Glutamatergic neuron (in vitro differentiated cells): ENCODE data around the gene ENDOV. TPM values are rescaled to one million over a fixed set of nuclear protein-coding genes. Genes with fewer than 3 reads are reported as not detected.
A peak's percentile ranks its signal among the peaks of the same experiment; 100 is the strongest.

Experiments used
- DNase-seq: peaks from one replicate; pipeline ENCODE4 v3.0.0; 2022
- H3K27ac Mint-ChIP-seq: one replicate; pipeline ENCODE4 v1.8.0; 2020; ENCODE audit warnings: mild to moderate bottlenecking, mixed read lengths, inconsistent platforms; ENCODE audit not compliant: unreplicated experiment
- H3K27me3 Mint-ChIP-seq: one replicate; pipeline ENCODE4 v1.8.0; 2020; ENCODE audit warnings: mild to moderate bottlenecking, moderate library complexity, mixed read lengths, inconsistent platforms; ENCODE audit not compliant: unreplicated experiment
- H3K36me3 Mint-ChIP-seq: one replicate; pipeline ENCODE4 v1.8.0; 2020; ENCODE audit warnings: mild to moderate bottlenecking, mixed read lengths, inconsistent platforms; ENCODE audit not compliant: unreplicated experiment
- H3K4me1 Mint-ChIP-seq: one replicate; pipeline ENCODE4 v1.8.0; 2020; ENCODE audit warnings: mild to moderate bottlenecking, low read depth, mixed read lengths, inconsistent platforms; ENCODE audit not compliant: unreplicated experiment
- H3K4me3 Mint-ChIP-seq: one replicate; pipeline ENCODE4 v1.8.0; 2020; ENCODE audit warnings: mild to moderate bottlenecking, mixed read lengths, inconsistent platforms; ENCODE audit not compliant: unreplicated experiment
- H3K9me3 Mint-ChIP-seq: one replicate; pipeline ENCODE4 v1.8.0; 2020; ENCODE audit warnings: mild to moderate bottlenecking, moderate library complexity, mixed read lengths, inconsistent platforms; ENCODE audit not compliant: unreplicated experiment
- total RNA-seq: library from RNA; stranded (reverse); fragmentation: NEBNext Ultra II Directional; extraction: Animal tissue kit (Norgen Biotek cat#: 25700); gene quantifications from one replicate; pipeline ENCODE4 v1.2.1, GENCODE V29; 2021; ENCODE audit not compliant: unreplicated experiment
- TF ChIP-seq, protein P1 (sequence below): fragments of 200-600 bp; sonication (generic); IDR thresholded peaks from one replicate; pipeline ENCODE4 v1.5.0; 2021; ENCODE audit not compliant: partially characterized antibody, unreplicated experiment

ENDOV gene
- total RNA-seq, 1 donor from 2014 or later: 42.1 TPM

DNA sequence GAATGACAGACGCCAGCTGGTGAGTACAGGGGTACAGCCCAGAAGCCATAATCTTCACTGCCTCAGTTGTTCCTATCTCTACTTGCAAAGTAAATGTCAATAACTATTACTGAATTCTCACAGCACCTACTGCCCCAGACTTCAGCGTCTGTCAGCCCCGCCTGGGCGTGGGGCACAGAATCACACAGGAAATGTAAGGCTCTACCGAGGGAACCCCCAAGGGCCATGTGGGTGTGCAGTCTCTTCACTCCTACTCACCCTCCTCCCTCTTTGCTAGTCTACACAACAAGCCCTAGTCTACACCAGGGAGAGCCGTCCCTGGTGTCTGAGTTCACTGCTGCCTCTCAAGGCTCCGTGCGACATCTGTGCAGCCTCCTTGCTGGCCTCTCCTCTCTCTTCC lies 57.0 kb downstream of the ENDOV start:
- peaks cover 27% of the 10 kb centered on the region for H3K27me3 Mint-ChIP-seq
- H3K36me3 Mint-ChIP-seq: peaks cover 5% of the 10 kb centered on the region
- no peak overlapping the region for H3K4me3 Mint-ChIP-seq
- H3K4me1 Mint-ChIP-seq: peaks cover 33% of the 10 kb centered on the region
- no peak for DNase-seq
- H3K9me3 Mint-ChIP-seq: peaks cover 9% of the 10 kb centered on the region
- H3K27ac Mint-ChIP-seq: peak overlapping the region; percentile 59
- TF ChIP-seq, protein P1, sequence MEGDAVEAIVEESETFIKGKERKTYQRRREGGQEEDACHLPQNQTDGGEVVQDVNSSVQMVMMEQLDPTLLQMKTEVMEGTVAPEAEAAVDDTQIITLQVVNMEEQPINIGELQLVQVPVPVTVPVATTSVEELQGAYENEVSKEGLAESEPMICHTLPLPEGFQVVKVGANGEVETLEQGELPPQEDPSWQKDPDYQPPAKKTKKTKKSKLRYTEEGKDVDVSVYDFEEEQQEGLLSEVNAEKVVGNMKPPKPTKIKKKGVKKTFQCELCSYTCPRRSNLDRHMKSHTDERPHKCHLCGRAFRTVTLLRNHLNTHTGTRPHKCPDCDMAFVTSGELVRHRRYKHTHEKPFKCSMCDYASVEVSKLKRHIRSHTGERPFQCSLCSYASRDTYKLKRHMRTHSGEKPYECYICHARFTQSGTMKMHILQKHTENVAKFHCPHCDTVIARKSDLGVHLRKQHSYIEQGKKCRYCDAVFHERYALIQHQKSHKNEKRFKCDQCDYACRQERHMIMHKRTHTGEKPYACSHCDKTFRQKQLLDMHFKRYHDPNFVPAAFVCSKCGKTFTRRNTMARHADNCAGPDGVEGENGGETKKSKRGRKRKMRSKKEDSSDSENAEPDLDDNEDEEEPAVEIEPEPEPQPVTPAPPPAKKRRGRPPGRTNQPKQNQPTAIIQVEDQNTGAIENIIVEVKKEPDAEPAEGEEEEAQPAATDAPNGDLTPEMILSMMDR: no peak

DNA sequence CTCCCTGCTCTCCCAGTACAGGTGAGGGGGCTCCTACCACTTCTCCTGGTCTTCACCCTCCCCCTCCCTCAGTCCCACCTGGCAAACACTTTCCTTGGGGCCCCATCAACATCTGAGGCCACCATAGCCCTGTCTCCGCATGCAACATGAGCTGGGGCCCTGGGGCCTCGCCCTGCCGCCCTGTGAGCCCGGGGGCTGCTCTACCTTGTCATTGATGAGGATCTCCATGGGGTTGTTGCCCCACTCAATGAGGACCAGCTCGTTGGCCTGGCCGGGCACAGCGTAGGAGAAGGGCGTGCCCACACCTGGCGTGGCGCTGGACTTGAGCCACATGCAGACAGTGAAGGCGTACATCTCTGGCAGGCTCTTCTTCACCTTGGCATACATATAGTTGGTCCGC lies 58.0 kb downstream of the ENDOV start:
- no peak for DNase-seq
- H3K4me3 Mint-ChIP-seq: no peak overlapping the region
- peaks cover 5% of the 10 kb centered on the region for H3K36me3 Mint-ChIP-seq
- TF ChIP-seq, protein P1: no peak
- no peak overlapping the region for H3K27ac Mint-ChIP-seq
- H3K4me1 Mint-ChIP-seq: peaks cover 27% of the 10 kb centered on the region
- H3K9me3 Mint-ChIP-seq: peaks cover 9% of the 10 kb centered on the region
- peaks cover 27% of the 10 kb centered on the region for H3K27me3 Mint-ChIP-seq

DNA sequence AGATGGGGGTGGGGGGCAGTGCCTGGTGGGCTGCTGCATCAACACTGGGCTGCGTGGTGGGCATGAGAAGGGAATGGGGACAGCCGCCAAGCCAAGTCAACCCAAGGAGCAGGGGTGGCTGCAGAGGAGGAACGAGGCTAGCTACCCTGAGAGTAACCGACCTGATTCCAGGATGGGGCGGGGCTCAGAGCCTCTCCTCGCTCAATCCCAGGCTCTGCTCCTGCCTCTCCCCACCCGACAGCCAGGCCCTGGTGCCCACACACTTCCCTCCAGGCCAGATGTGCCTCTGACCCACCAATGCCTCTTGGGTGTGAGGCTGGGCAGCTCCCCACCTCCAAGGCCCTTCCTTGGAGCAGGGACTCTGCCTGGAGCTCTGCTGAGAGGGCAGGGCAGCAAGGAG lies 58.7 kb downstream of the ENDOV start:
- H3K4me1 Mint-ChIP-seq: peaks cover 23% of the 10 kb centered on the region
- peaks cover 8% of the 10 kb centered on the region for H3K9me3 Mint-ChIP-seq
- peaks cover 23% of the 10 kb centered on the region for H3K27me3 Mint-ChIP-seq

DNA sequence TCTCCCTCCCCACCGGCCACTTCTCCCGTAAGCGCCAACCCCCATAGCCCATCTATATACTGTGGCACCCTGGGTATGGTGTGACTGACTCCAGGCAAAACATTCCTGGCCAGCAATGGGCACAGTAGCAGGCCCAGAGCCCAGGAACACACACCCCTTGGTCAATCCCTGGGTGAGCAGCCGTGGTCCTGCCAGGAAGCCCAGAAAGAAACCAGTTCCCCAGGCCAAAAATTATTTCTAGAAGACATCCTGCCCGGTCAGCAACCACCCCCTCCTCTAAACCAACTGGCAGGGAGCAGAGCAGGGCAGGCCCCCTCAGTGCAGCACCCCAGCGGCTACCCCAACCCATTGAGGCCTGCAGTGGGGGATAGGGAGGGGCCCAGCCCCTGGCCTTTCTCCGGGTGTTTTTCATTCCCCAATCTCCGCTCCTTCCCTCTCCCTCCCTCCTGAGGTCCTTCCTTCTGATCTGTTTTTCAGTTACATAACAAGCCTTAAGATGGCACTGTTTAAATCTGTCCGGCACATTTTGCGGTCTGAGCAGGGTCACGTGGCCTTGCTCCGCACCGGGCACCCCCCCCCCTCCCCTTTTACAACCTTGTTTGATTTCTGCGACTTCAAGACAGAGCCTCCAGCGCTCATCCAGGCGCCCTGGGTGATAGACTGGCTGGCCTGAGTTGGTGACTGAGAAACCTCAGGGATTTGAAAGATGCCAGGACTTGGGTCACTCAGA lies 59.4 kb downstream of the ENDOV start:
- Mint-ChIP-seq H3K4me1 (peaks cover 16% of the 10 kb centered on the region), H3K36me3 (peaks cover 5% of the 10 kb centered on the region), H3K27ac (no peak overlapping the region), H3K4me3 (peak overlapping the region; percentile 91), H3K27me3 (peaks cover 26% of the 10 kb centered on the region), H3K9me3 (peaks cover 11% of the 10 kb centered on the region)
- TF ChIP-seq, protein P1: no peak
- no peak for DNase-seq

More for the DNA sequence above, 58.7 kb downstream of the ENDOV start:
- Mint-ChIP-seq H3K27ac (no peak overlapping the region), H3K36me3 (peaks cover 5% of the 10 kb centered on the region), H3K4me3 (no peak overlapping the region)
- TF ChIP-seq, protein P1: no peak
- DNase-seq: no peak
